ENCODE data around the gene DSTN.

Gene DSTN

DNA sequence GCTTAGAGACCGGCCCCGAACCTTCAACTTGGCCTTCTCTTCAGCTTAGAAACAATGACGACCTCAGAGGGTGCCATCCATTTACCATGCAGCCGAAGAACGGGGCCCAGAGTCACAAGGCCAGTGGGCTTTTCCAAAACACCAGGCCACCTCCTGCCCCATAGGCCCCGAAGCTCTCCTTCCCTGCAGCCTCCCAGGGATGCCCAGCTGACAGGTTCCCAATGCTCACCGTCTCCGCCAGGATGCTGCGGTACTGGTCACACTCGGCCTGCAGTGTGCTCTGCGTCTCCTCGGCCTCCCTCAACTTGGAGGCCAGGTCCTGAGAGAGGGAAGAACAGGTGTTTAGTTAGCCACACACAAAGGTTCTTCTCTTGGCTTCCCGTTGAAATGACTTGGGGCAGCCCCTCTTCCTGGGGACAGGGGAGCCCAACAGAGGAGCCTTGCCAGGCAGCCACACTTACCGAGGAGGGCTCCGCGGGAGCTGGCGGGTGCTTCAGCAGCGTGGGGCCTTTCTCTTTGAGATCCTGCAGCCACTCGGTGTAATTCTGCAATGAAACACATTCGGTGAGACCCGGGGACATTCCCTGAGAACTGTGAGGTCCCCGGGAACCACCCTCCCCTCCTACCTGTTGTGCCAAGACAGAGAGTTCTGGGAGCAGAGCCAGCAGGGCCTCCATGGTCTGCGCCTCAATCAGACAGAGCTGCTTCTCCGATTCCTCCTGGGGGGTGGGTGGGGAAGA is 51.5 kb downstream of the DSTN start:
- DNase-seq, result no peak
- Histone ChIP-seq H3K27me3 (replicated peaks; ENCODE audit: control insufficient read depth, insufficient read depth, low read length, poor library complexity, severe bottlenecking) (no peaks in the 10 kb centered on the region), H3K4me3 (ENCODE audit: insufficient read depth, low read depth, low read length, poor library complexity, severe bottlenecking) (no peak overlapping the region), H3K36me3 (ENCODE audit: control insufficient read depth, insufficient read depth, low read length) (peaks cover 53% of the 10 kb centered on the region), H3K27ac (ENCODE audit: insufficient read depth, low read length, poor library complexity, severe bottlenecking) (no peak overlapping the region), H3K4me1 (ENCODE audit: control insufficient read depth, insufficient read depth, low read length, poor library complexity, severe bottlenecking) (no peaks in the 10 kb centered on the region), H3K9me3 (ENCODE audit: control insufficient read depth, low read length) (no peaks in the 10 kb centered on the region)

DNA sequence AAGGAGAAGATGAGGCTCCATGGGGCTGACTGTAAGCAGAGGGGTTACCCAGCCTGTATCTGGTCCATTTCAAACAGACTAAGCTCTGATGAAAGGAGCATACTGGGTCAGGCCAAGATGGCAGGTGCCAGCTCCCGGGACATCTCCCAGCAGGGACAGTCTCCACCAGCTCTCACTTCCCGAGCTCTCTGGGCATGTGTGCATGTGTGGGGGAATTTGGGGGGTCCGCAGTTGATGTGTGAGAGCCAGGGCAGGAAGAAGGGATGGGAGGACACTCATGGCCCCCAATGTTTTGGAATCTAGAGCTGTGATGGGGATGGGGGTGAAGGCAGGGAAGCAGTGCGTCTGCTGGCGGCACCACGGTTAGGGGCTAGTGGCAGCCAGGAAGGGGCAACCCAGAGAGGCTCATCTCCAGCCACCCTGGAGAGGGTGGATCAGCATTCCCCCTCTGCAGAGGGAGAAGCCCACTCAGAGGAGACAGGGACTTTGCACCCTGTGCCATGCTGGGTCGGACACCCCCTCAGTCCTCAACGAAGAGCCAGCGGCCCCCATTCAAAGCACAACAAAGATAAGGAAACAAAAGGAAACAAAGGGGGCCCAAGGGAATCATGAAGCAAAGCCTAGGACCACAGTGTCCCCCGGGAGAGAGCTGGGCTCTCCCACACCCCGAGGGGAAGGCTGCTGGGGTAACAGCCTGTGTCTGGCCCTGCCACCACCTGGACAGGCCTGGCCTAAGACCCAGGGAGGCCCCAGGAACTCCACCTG is 52.4 kb downstream of the DSTN start:
- Histone ChIP-seq H3K4me3 (ENCODE audit: insufficient read depth, low read depth, low read length, poor library complexity, severe bottlenecking) (no peak overlapping the region), H3K27me3 (replicated peaks; ENCODE audit: control insufficient read depth, insufficient read depth, low read length, poor library complexity, severe bottlenecking) (no peaks in the 10 kb centered on the region), H3K4me1 (ENCODE audit: control insufficient read depth, insufficient read depth, low read length, poor library complexity, severe bottlenecking) (no peaks in the 10 kb centered on the region), H3K9me3 (ENCODE audit: control insufficient read depth, low read length) (no peaks in the 10 kb centered on the region), H3K36me3 (ENCODE audit: control insufficient read depth, insufficient read depth, low read length) (peaks cover 61% of the 10 kb centered on the region), H3K27ac (ENCODE audit: insufficient read depth, low read length, poor library complexity, severe bottlenecking) (no peak overlapping the region)
- no peak for DNase-seq

DNA sequence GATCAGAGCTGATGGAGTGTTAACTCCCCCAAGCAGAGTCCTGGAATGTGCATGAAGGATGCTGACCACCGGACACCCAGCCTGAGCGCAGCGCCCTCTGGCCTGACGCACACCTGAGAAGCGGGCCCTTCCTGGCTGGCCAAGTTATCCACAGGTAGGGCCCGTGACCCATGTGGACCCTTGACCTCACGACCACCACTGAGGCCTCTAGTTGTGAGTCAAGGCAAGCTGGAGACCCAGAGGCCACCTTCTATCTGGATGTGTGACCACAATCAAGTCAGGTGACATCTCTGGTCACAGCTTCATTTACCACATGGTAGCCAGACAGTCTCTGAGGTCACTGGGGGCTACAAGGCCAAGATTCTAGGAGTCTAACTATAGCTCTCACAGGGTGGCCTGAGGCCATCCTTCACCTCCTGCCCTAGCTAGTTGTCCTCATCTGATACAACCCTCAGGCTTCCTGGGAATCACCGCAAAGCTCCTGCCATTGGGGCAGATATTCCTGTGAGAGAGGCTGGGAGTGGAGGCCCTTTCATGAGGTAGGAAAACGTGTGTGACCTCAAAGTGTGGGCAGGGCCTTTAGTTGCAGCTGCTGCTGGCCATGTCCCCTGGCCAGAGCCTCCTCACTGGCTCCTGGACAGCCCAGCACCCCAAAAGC is 53.1 kb downstream of the DSTN start:
- H3K36me3 ChIP-seq (ENCODE audit: control insufficient read depth, insufficient read depth, low read length), result peaks cover 61% of the 10 kb centered on the region

DNA sequence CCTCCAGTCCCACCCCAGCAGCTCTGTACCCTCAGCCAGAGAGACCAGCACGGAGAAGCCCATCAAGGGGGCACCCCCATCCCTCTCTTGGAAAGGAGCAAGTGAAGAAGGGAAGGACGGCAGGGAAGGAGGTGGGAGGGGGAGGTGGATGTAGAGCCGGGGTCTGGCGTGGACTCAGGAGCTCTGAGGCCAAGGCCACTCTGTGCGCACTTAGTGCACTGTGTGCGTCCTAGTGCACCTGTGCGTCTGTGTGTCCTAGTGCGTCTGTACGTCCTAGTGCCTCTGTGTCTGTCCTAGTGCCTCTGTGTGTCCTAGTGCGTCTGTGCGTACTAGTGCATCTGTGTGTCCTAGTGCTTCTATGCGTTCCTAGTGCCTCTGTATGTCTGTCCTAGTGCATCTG is 54.2 kb downstream of the DSTN start:
- no peak for DNase-seq
- Histone ChIP-seq H3K27ac (ENCODE audit: insufficient read depth, low read length, poor library complexity, severe bottlenecking) (no peak overlapping the region), H3K4me3 (ENCODE audit: insufficient read depth, low read depth, low read length, poor library complexity, severe bottlenecking) (no peak overlapping the region), H3K9me3 (ENCODE audit: control insufficient read depth, low read length) (no peaks in the 10 kb centered on the region), H3K4me1 (ENCODE audit: control insufficient read depth, insufficient read depth, low read length, poor library complexity, severe bottlenecking) (no peaks in the 10 kb centered on the region), H3K27me3 (replicated peaks; ENCODE audit: control insufficient read depth, insufficient read depth, low read length, poor library complexity, severe bottlenecking) (no peaks in the 10 kb centered on the region), H3K36me3 (ENCODE audit: control insufficient read depth, insufficient read depth, low read length) (peaks cover 56% of the 10 kb centered on the region)

More for the DNA sequence above, 53.1 kb downstream of the DSTN start:
- Histone ChIP-seq H3K27ac (ENCODE audit: insufficient read depth, low read length, poor library complexity, severe bottlenecking) (no peak overlapping the region), H3K4me1 (ENCODE audit: control insufficient read depth, insufficient read depth, low read length, poor library complexity, severe bottlenecking) (no peaks in the 10 kb centered on the region), H3K9me3 (ENCODE audit: control insufficient read depth, low read length) (no peaks in the 10 kb centered on the region), H3K27me3 (replicated peaks; ENCODE audit: control insufficient read depth, insufficient read depth, low read length, poor library complexity, severe bottlenecking) (no peaks in the 10 kb centered on the region), H3K4me3 (ENCODE audit: insufficient read depth, low read depth, low read length, poor library complexity, severe bottlenecking) (no peak overlapping the region)
- no peak for DNase-seq

DNA sequence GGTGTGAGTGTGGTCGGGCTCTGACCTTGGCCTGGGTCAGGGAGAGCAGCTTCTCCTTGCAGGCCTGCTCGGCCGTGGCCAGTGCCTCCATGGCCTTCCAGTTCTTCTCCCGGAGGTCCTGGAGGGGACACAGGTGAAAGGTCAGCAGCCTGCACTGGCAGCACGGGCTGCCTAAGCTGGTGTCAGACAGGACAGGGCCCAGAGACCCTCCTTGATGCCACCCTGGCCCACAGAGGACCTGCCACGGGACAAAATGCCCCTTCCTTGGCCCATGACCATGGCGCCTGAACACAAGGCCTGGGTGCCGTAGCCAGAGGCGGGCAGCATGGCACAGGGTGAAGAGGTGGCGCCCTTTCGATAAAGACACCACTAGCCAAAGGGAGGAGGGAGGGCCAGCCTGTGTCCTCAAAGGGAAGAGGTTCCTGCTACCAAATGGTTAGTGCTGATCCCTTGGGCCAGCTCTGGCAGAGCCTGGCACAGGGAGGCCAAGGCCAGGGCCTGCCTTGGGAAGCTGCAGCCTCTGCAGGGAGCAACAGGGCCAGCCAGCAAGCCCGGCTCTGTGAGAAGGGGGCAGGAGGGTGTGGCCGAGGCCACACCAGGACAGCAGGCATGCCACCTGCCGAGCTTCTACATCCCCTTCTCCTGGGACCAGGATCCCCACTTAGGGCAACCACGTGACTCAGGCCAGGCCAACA is 54.8 kb downstream of the DSTN start:
- no peak for DNase-seq
- Histone ChIP-seq H3K9me3 (ENCODE audit: control insufficient read depth, low read length) (no peaks in the 10 kb centered on the region), H3K4me1 (ENCODE audit: control insufficient read depth, insufficient read depth, low read length, poor library complexity, severe bottlenecking) (no peaks in the 10 kb centered on the region), H3K27ac (ENCODE audit: insufficient read depth, low read length, poor library complexity, severe bottlenecking) (no peak overlapping the region), H3K27me3 (replicated peaks; ENCODE audit: control insufficient read depth, insufficient read depth, low read length, poor library complexity, severe bottlenecking) (no peaks in the 10 kb centered on the region), H3K4me3 (ENCODE audit: insufficient read depth, low read depth, low read length, poor library complexity, severe bottlenecking) (no peak overlapping the region), H3K36me3 (ENCODE audit: control insufficient read depth, insufficient read depth, low read length) (peaks cover 51% of the 10 kb centered on the region)

DNA sequence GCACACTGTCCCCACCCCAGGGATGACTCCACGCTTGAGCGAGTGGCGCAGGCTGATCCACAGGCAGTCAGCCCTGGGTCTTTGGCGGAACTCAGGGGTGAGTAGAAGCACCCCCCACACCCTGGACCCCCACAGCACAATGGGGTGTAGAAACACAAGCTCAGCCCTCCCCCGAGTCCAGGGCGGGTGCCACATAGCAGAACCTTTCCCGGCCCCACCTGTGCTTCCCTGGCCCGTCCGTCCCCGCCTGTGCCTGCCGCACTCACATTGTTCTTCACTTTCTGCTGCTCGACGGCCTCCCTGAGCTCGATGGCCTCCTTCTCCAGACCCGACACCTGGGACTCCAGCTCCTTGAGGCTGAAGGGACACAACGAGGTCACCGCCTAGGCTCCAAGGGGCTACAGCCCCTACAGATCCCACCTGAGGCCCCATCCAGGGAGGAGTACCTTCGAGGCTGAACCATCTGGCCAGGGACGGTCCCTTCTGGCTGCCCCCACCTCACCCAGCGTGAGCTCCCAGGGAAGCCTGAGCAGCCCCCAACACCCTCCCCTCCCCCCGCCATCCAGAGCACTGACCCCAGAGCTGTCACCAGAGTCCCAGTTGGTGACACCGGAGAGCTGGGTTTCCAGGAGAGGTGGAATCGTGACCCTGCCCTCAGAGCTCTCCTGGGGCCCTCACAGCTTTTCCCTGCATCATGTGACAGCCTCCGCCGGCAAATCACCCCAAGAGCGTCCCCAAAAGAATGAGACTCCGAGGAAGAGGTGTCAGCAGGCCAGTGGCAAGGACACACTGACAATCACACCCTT is 55.6 kb downstream of the DSTN start:
- H3K4me1 ChIP-seq (ENCODE audit: control insufficient read depth, insufficient read depth, low read length, poor library complexity, severe bottlenecking), result no peaks in the 10 kb centered on the region
- no peak overlapping the region for H3K27ac ChIP-seq (ENCODE audit: insufficient read depth, low read length, poor library complexity, severe bottlenecking)
- no peak overlapping the region for H3K4me3 ChIP-seq (ENCODE audit: insufficient read depth, low read depth, low read length, poor library complexity, severe bottlenecking)
- H3K27me3 ChIP-seq (replicated peaks; ENCODE audit: control insufficient read depth, insufficient read depth, low read length, poor library complexity, severe bottlenecking), result no peaks in the 10 kb centered on the region
- peaks cover 43% of the 10 kb centered on the region for H3K36me3 ChIP-seq (ENCODE audit: control insufficient read depth, insufficient read depth, low read length)
- no peak for DNase-seq
- H3K9me3 ChIP-seq (ENCODE audit: control insufficient read depth, low read length), result no peaks in the 10 kb centered on the region

DNA sequence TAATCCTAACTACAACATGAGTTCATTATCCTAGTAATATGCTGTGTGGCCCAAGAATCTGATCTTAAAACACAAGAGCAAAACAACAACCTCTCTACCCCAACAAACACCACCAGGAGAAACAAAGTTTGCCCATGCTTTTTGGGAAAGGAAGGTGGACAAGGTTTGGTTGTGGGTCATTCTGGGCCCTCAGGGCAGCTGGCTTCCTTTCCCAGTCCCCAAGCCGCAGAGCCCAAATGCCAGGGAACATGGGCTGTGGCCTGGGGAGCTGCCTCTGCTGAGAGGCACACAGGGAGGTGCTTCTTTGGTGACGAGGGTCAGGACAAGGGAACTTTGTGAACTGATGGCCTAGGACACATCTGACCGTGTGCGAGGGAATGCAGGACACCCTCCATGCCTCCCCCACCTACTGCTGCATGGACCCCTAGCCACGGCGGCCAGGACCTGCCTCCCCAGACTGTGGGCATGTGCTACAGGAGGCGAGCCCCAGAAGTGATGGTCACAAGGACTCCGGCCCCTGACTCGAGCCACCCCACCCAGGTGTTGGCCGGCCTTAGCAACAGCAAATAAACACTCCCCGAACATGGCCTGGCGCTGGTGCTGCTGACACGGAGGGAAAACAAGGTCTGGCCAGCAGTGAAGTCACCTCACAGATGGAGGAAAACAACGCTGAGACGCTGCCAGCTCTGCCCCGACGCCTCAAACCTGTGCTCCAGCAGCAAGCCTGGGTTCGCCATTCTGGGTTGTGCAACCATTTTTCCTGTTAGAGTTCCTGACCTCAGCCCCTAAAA is 56.5 kb downstream of the DSTN start:
- Histone ChIP-seq H3K9me3 (ENCODE audit: control insufficient read depth, low read length) (no peaks in the 10 kb centered on the region), H3K36me3 (ENCODE audit: control insufficient read depth, insufficient read depth, low read length) (peaks cover 33% of the 10 kb centered on the region)

DNA sequence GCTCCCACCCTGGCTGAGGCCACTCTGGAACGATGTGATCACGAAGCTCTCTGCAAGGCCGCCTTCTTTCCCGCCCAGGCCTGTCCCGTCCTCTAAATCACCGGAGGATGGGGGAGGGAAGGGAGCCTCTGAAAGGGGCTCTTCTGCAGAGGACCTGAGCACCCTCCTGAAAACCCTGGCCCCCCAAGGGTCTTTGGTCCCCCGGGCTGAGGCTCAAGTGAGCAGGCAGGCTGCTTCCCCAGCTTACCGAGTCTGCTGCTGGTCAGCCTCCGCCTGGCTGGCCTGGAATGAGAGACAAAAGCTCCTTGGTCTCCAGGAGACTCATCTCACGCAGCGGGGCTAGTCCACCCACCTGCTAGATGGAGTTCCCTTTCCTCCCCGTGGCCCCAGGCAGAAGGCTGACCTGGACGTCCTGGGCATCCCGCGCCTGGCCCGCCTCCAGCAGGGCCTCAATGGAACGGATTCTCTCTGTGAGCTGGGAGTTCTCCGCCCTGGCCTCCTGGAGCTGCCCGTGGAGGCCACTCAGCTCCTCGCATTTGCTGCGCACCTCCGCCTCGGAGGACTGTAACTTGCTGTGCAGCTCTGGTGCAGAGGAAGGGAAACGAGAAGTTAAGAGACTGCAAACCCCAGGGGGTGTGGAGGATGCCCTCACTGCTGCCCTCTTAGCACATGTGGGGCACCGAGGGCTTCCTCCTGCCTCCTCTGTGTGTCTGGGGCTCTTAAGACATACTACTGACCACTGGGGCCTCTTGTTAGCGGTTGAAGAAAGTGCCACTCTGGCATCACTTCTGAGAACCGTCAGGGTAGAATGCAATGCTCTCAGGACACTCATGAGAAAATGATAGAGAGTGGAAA is 57.5 kb downstream of the DSTN start:
- Histone ChIP-seq H3K36me3 (ENCODE audit: control insufficient read depth, insufficient read depth, low read length) (peaks cover 32% of the 10 kb centered on the region), H3K4me3 (ENCODE audit: insufficient read depth, low read depth, low read length, poor library complexity, severe bottlenecking) (no peak overlapping the region), H3K9me3 (ENCODE audit: control insufficient read depth, low read length) (no peaks in the 10 kb centered on the region), H3K4me1 (ENCODE audit: control insufficient read depth, insufficient read depth, low read length, poor library complexity, severe bottlenecking) (no peaks in the 10 kb centered on the region), H3K27me3 (replicated peaks; ENCODE audit: control insufficient read depth, insufficient read depth, low read length, poor library complexity, severe bottlenecking) (no peaks in the 10 kb centered on the region), H3K27ac (ENCODE audit: insufficient read depth, low read length, poor library complexity, severe bottlenecking) (no peak overlapping the region)
- DNase-seq, result no peak

More for the DNA sequence above, 56.5 kb downstream of the DSTN start:
- Histone ChIP-seq H3K4me1 (ENCODE audit: control insufficient read depth, insufficient read depth, low read length, poor library complexity, severe bottlenecking) (no peaks in the 10 kb centered on the region), H3K4me3 (ENCODE audit: insufficient read depth, low read depth, low read length, poor library complexity, severe bottlenecking) (no peak overlapping the region), H3K27ac (ENCODE audit: insufficient read depth, low read length, poor library complexity, severe bottlenecking) (no peak overlapping the region), H3K27me3 (replicated peaks; ENCODE audit: control insufficient read depth, insufficient read depth, low read length, poor library complexity, severe bottlenecking) (no peaks in the 10 kb centered on the region)
- DNase-seq, result no peak

Data from effector memory CD4-positive, alpha-beta T cell (primary cell).